ENCODE data around the gene RBFA. TPM values are rescaled to one million over a fixed set of nuclear protein-coding genes. Genes with fewer than 3 reads are reported as not detected.

Gene RBFA
- polyA plus RNA-seq, 3 donors: 4.0 to 14.7 (median 5.7) TPM

GRCh38 chr18:80004600-80005342, 29.5 kb upstream of the RBFA start:
- H3K4me1 ChIP-seq (ENCODE audit: control insufficient read depth in 1 of 2, insufficient read depth in 2 of 2, low read length in 2 of 2): no peaks in the 10 kb centered on the region
- H3K4me3 ChIP-seq (replicated peaks in 1 of 3; ENCODE audit: low read depth in 2 of 3, low read length in 3 of 3): no peak overlapping the region
- H3K36me3 ChIP-seq (replicated peaks in 1 of 2; ENCODE audit: control insufficient read depth in 1 of 2, insufficient read depth in 2 of 2, low read length in 2 of 2): no peaks in the 10 kb centered on the region
- Mint-ChIP-seq H3K27ac (no peak overlapping the region), H3K4me1 (no peaks in the 10 kb centered on the region), H3K27me3 (ENCODE audit: low read depth in 3 of 3) (peaks cover 0 to 2% (median 1%) of the 10 kb centered on the region in 3 donors), H3K9me3 (peaks cover 30 to 42% (median 36%) of the 10 kb centered on the region in 7 donors), H3K36me3 (no peaks in the 10 kb centered on the region), H3K4me3 (no peak overlapping the region)
- intact Hi-C loops (cut with micrococcal nuclease): no loop called here
- H3K4me2 ChIP-seq (replicated peaks; ENCODE audit: extremely low read depth, low read length, poor library complexity, severe bottlenecking): no peak overlapping the region
- no peak for TF ChIP-seq CTCF (IDR thresholded peaks at IDR 0.05)
- DNase-seq: no peak
- H2AFZ ChIP-seq (ENCODE audit: insufficient read depth, low read depth, low read length, poor library complexity, severe bottlenecking): no peak overlapping the region
- H3K27ac ChIP-seq (ENCODE audit: low read depth in 1 of 2, low read length in 2 of 2): no peak overlapping the region
- no peaks in the 10 kb centered on the region for H4K20me1 ChIP-seq (ENCODE audit: insufficient read depth, low read length)
- peaks cover 21 to 28% of the 10 kb centered on the region in 2 donors for H3K9me3 ChIP-seq (replicated peaks in 1 of 2; ENCODE audit: control insufficient read depth in 1 of 2, insufficient read depth in 1 of 2, low read length in 2 of 2)
- no peaks in the 10 kb centered on the region for H3K79me2 ChIP-seq (ENCODE audit: insufficient read depth, low read length)
- 91% methylated on average over 12 of the region's 12 CpGs for WGBS (ENCODE audit: insufficient coverage)
- no peaks in the 10 kb centered on the region for H3K27me3 ChIP-seq (ENCODE audit: control insufficient read depth in 2 of 2, insufficient read depth in 2 of 2, low read length in 2 of 2)
- H3K9ac ChIP-seq (ENCODE audit: insufficient read depth, low read length, poor library complexity, severe bottlenecking): no peak overlapping the region

GRCh38 chr18:80006724-80007123, 27.5 kb upstream of the RBFA start:
- Histone ChIP-seq H3K27me3 (ENCODE audit: control insufficient read depth in 2 of 2, insufficient read depth in 2 of 2, low read length in 2 of 2) (no peaks in the 10 kb centered on the region), H3K4me2 (replicated peaks; ENCODE audit: extremely low read depth, low read length, poor library complexity, severe bottlenecking) (no peak overlapping the region), H2AFZ (ENCODE audit: insufficient read depth, low read depth, low read length, poor library complexity, severe bottlenecking) (no peak overlapping the region), H3K36me3 (replicated peaks in 1 of 2; ENCODE audit: control insufficient read depth in 1 of 2, insufficient read depth in 2 of 2, low read length in 2 of 2) (no peaks in the 10 kb centered on the region), H3K9me3 (replicated peaks in 1 of 2; ENCODE audit: control insufficient read depth in 1 of 2, insufficient read depth in 1 of 2, low read length in 2 of 2) (peaks cover 6 to 28% of the 10 kb centered on the region in 2 donors), H4K20me1 (ENCODE audit: insufficient read depth, low read length) (no peaks in the 10 kb centered on the region), H3K4me3 (replicated peaks in 1 of 3; ENCODE audit: low read depth in 2 of 3, low read length in 3 of 3) (no peak overlapping the region), H3K9ac (ENCODE audit: insufficient read depth, low read length, poor library complexity, severe bottlenecking) (no peak overlapping the region), H3K4me1 (ENCODE audit: control insufficient read depth in 1 of 2, insufficient read depth in 2 of 2, low read length in 2 of 2) (no peaks in the 10 kb centered on the region), H3K27ac (ENCODE audit: low read depth in 1 of 2, low read length in 2 of 2) (no peak overlapping the region), H3K79me2 (ENCODE audit: insufficient read depth, low read length) (no peaks in the 10 kb centered on the region)
- WGBS (ENCODE audit: insufficient coverage): no CpG with 5 or more reads among the region's 7 CpGs
- H3K27ac Mint-ChIP-seq: no peak overlapping the region
- DNase-seq: no peak
- H3K27me3 Mint-ChIP-seq (ENCODE audit: low read depth in 3 of 3): peaks cover 1 to 2% (median 2%) of the 10 kb centered on the region in 3 donors
- intact Hi-C loops (cut with micrococcal nuclease): no loop called here
- H3K4me1 Mint-ChIP-seq: no peaks in the 10 kb centered on the region
- H3K36me3 Mint-ChIP-seq: no peaks in the 10 kb centered on the region
- H3K9me3 Mint-ChIP-seq: peaks cover 29 to 39% (median 34%) of the 10 kb centered on the region in 7 donors
- H3K4me3 Mint-ChIP-seq: no peak overlapping the region
- TF ChIP-seq CTCF (IDR thresholded peaks at IDR 0.05): no peak
